ENCODE measurements around the gene CCDC50.

CCDC50 gene

DNA sequence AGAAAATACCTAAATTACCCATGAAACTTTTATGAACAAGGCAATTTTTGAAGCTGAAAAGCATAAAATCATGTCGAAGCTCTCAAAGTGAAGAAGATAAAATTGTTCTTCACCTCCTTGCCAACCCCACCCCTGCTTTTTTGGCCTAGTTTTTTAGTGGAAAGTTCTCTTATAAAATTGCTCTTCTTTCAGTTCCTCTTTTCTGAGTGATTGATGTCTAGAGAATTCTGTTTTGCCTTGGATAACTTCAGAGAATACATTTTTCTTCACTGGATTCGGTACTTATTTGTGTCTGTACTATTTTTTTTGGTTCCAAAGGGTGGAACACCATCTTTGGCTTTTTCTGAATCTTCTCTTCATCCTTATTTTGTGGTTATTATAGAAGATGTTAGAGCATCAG lies 106.8 kb downstream of the CCDC50 start:
- H3K9me3 ChIP-seq (ENCODE audit: insufficient read depth, low read depth, low read length), result no peaks in the 10 kb centered on the region
- no peaks in the 10 kb centered on the region for H3K9me2 ChIP-seq (replicated peaks; ENCODE audit: low read depth, low read length)
- no peaks in the 10 kb centered on the region for H3K36me3 ChIP-seq (ENCODE audit: insufficient read depth, low read length)
- no peaks in the 10 kb centered on the region for H4K20me1 ChIP-seq (ENCODE audit: insufficient read depth, low read length, poor library complexity, severe bottlenecking)
- no peak overlapping the region for H3K4me2 ChIP-seq (ENCODE audit: low read depth, low read length, poor library complexity, severe bottlenecking)
- TF ChIP-seq, protein P1, sequence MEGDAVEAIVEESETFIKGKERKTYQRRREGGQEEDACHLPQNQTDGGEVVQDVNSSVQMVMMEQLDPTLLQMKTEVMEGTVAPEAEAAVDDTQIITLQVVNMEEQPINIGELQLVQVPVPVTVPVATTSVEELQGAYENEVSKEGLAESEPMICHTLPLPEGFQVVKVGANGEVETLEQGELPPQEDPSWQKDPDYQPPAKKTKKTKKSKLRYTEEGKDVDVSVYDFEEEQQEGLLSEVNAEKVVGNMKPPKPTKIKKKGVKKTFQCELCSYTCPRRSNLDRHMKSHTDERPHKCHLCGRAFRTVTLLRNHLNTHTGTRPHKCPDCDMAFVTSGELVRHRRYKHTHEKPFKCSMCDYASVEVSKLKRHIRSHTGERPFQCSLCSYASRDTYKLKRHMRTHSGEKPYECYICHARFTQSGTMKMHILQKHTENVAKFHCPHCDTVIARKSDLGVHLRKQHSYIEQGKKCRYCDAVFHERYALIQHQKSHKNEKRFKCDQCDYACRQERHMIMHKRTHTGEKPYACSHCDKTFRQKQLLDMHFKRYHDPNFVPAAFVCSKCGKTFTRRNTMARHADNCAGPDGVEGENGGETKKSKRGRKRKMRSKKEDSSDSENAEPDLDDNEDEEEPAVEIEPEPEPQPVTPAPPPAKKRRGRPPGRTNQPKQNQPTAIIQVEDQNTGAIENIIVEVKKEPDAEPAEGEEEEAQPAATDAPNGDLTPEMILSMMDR (conservative IDR thresholded peaks at IDR 0.05; ENCODE audit: low read length), result no peak
- TF ChIP-seq EZH2phosphoT487 (IDR thresholded peaks at IDR 0.05; ENCODE audit: borderline replicate concordance), result no peak
- no peaks in the 10 kb centered on the region for H3K27me3 ChIP-seq (ENCODE audit: insufficient read depth, low read length, poor library complexity, severe bottlenecking)
- no peak overlapping the region for H3K4me3 ChIP-seq (ENCODE audit: low read length, poor library complexity, severe bottlenecking)
- H3F3A ChIP-seq (ENCODE audit: low read depth), result no peaks in the 10 kb centered on the region
- H3K79me2 ChIP-seq (ENCODE audit: insufficient read depth, low read length), result no peaks in the 10 kb centered on the region
- no peak overlapping the region for H2AFZ ChIP-seq (ENCODE audit: low read length)
- no peaks in the 10 kb centered on the region for H3K4me1 ChIP-seq (ENCODE audit: insufficient read depth, low read length, poor library complexity, severe bottlenecking)
- H3K9ac ChIP-seq (ENCODE audit: low read depth, low read length, poor library complexity, severe bottlenecking), result no peak overlapping the region

DNA sequence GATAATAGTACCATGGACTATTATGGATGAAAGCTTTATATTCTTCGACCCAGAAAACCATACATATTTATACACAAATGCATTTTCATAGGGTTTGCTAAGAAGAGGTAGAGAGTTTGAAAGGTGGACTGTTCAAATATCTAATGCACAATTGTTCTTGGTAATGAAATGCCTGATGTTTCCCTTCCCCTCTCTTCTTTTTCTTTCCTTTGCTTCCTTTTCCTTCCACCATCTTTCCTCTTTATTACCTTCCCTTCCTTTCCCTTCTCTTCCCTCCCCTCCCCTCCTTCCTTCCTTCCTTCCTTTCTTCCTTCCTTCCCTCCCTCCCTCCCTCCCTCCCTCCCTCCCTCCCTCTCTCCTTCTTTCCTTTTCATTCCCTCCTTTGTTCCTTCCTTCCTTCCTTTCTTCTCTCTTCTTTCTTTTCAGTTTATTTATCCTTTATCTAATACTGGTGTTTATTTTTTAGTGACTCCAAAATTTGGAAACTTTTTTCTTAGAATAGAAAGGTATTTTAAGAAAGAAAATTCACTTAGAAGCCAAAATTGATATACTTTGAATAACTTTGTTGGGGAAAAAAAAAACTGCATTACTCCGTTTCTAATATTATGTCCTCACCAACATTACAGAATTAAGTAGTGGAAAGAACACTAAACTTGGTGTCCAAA lies 109.1 kb downstream of the CCDC50 start:
- Histone ChIP-seq H3K79me2 (ENCODE audit: insufficient read depth, low read length) (no peaks in the 10 kb centered on the region), H3K4me2 (ENCODE audit: low read depth, low read length, poor library complexity, severe bottlenecking) (no peak overlapping the region), H3K9me2 (replicated peaks; ENCODE audit: low read depth, low read length) (no peaks in the 10 kb centered on the region), H3F3A (ENCODE audit: low read depth) (no peaks in the 10 kb centered on the region), H2AFZ (ENCODE audit: low read length) (no peak overlapping the region), H3K36me3 (ENCODE audit: insufficient read depth, low read length) (no peaks in the 10 kb centered on the region), H3K27me3 (ENCODE audit: insufficient read depth, low read length, poor library complexity, severe bottlenecking) (no peaks in the 10 kb centered on the region), H3K9me3 (ENCODE audit: insufficient read depth, low read depth, low read length) (no peaks in the 10 kb centered on the region), H3K4me1 (ENCODE audit: insufficient read depth, low read length, poor library complexity, severe bottlenecking) (no peaks in the 10 kb centered on the region), H3K9ac (ENCODE audit: low read depth, low read length, poor library complexity, severe bottlenecking) (no peak overlapping the region), H3K4me3 (ENCODE audit: low read length, poor library complexity, severe bottlenecking) (no peak overlapping the region), H4K20me1 (ENCODE audit: insufficient read depth, low read length, poor library complexity, severe bottlenecking) (no peaks in the 10 kb centered on the region)
- no peak for TF ChIP-seq EZH2phosphoT487 (IDR thresholded peaks at IDR 0.05; ENCODE audit: borderline replicate concordance)
- TF ChIP-seq, protein P1 (conservative IDR thresholded peaks at IDR 0.05; ENCODE audit: low read length), result no peak

DNA sequence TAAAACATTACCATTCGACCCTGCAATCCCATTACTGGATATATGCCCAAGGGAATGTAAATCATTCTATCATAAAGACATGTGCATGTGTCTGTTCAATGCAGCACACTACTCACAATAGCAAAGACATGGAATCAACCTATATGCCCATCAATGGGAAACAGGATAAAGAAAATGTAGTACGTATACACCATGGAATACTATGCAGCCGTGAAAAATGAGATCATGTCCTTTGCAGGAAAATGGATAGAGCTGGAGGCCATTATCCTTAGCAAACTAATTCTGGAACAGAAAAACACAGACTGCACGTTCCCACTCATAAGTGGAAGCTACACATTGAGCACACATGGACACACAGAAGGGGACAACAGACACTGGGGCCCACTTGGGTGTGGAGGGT lies 111.3 kb downstream of the CCDC50 start:
- no peaks in the 10 kb centered on the region for H3K9me3 ChIP-seq (ENCODE audit: insufficient read depth, low read depth, low read length)
- no peaks in the 10 kb centered on the region for H3F3A ChIP-seq (ENCODE audit: low read depth)
- no peaks in the 10 kb centered on the region for H3K36me3 ChIP-seq (ENCODE audit: insufficient read depth, low read length)
- H3K9me2 ChIP-seq (replicated peaks; ENCODE audit: low read depth, low read length), result no peaks in the 10 kb centered on the region
- no peak overlapping the region for H3K9ac ChIP-seq (ENCODE audit: low read depth, low read length, poor library complexity, severe bottlenecking)
- no peaks in the 10 kb centered on the region for H3K4me1 ChIP-seq (ENCODE audit: insufficient read depth, low read length, poor library complexity, severe bottlenecking)
- H4K20me1 ChIP-seq (ENCODE audit: insufficient read depth, low read length, poor library complexity, severe bottlenecking), result no peaks in the 10 kb centered on the region
- H2AFZ ChIP-seq (ENCODE audit: low read length), result no peak overlapping the region
- H3K4me3 ChIP-seq (ENCODE audit: low read length, poor library complexity, severe bottlenecking), result no peak overlapping the region
- no peak overlapping the region for H3K4me2 ChIP-seq (ENCODE audit: low read depth, low read length, poor library complexity, severe bottlenecking)
- no peak for TF ChIP-seq EZH2phosphoT487 (IDR thresholded peaks at IDR 0.05; ENCODE audit: borderline replicate concordance)
- TF ChIP-seq, protein P1 (conservative IDR thresholded peaks at IDR 0.05; ENCODE audit: low read length), result no peak
- no peaks in the 10 kb centered on the region for H3K79me2 ChIP-seq (ENCODE audit: insufficient read depth, low read length)
- no peaks in the 10 kb centered on the region for H3K27me3 ChIP-seq (ENCODE audit: insufficient read depth, low read length, poor library complexity, severe bottlenecking)

All from Loucy (cell line).